NCI-H82 (cell line): ENCODE measurements around the gene ACACA.

ENCODE experiments used
- DNase-seq: peaks from one replicate; lab custom pipeline; 2025; lab: John Stamatoyannopoulos, UW

ACACA gene

GRCh38 chr17:37131669-37132611 lies 274.7 kb downstream of the ACACA start:
- DNase-seq: no peak

GRCh38 chr17:37130984-37131446 lies 275.6 kb downstream of the ACACA start:
- DNase-seq: peak; percentile 59

GRCh38 chr17:37124821-37125173 lies 281.8 kb downstream of the ACACA start:
- DNase-seq: no peak

GRCh38 chr17:37123941-37124820 lies 282.5 kb downstream of the ACACA start:
- no peak for DNase-seq

- no peak for DNase-seq
Observed at GRCh38 chr17:37123386-37123785, 283.2 kb downstream of the ACACA start.

- no peak for DNase-seq
Observed at GRCh38 chr17:37121616-37122015, 285.0 kb downstream of the ACACA start.

- no peak for DNase-seq
Observed at GRCh38 chr17:37118366-37119137, 288.1 kb downstream of the ACACA start.

GRCh38 chr17:37117373-37118142 lies 289.1 kb downstream of the ACACA start:
- no peak for DNase-seq

GRCh38 chr17:37116671-37117185 lies 289.9 kb downstream of the ACACA start:
- DNase-seq: no peak

- no peak for DNase-seq
Observed at GRCh38 chr17:37111329-37111728, 295.3 kb downstream of the ACACA start.

GRCh38 chr17:37110746-37111145 lies 295.9 kb downstream of the ACACA start:
- DNase-seq: no peak

GRCh38 chr17:37109731-37110710 lies 296.6 kb downstream of the ACACA start:
- no peak for DNase-seq

GRCh38 chr17:37109106-37109505 lies 297.5 kb downstream of the ACACA start:
- no peak for DNase-seq

- DNase-seq: no peak
Observed at GRCh38 chr17:37107406-37108083, 299.1 kb downstream of the ACACA start.

GRCh38 chr17:37106049-37106448 lies 300.6 kb downstream of the ACACA start:
- DNase-seq: no peak

- DNase-seq: no peak
Observed at GRCh38 chr17:37103231-37103630, 303.4 kb downstream of the ACACA start.

- DNase-seq: no peak
Observed at GRCh38 chr17:37101306-37101705, 305.3 kb downstream of the ACACA start.

GRCh38 chr17:37100231-37100630 lies 306.4 kb downstream of the ACACA start:
- DNase-seq: no peak
